ENCODE measurements around the gene KRT3. TPM values are rescaled to one million over a fixed set of nuclear protein-coding genes. Genes with fewer than 3 reads are reported as not detected.

The KRT3 gene
- total RNA-seq, 1 experiment from 2014 or later: not detected

DNA sequence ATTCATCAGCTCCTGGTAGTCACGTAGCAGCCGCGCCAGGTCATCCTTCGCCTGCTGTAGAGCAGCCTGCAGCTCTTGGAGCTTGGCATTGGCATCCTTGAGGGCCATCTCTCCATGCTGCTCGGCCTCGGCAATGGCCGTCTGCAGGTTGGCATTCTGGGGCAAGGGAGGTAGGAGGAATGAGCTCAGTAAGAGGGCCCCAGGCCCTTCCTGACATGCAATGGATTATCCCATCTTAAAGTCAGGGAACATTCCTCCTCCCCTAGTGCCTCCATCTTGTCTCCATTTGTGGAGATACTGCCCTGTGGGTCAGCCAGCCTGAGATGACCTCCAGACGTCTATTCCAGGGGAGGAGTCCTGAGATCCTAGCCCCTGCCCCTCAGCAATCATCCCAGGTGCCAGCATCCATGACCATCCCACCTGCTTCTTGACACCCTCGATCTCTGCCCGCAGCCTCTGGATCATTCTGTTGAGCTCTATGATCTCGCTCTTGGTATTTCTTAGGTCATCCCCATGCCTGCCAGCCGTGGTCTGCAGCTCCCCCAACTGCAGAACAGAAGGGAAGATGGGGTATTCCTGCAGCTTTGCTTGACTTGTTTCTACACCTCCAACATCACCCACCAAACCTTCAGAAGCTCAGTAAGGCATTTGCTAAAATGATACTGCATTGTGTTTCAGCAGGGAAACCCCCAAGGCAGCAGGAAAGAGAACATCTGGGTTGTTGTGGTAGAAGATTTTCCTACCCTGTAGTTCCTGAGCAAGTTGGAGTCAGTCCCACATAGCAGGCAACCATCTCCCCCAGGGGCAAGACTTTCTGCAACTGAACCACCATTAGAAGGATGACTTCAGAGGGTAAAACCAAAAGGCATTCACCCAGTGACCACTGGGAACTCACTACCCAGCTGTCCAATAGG, 4.4 kb downstream of the KRT3 start (continued):
- TF ChIP-seq, protein P1, sequence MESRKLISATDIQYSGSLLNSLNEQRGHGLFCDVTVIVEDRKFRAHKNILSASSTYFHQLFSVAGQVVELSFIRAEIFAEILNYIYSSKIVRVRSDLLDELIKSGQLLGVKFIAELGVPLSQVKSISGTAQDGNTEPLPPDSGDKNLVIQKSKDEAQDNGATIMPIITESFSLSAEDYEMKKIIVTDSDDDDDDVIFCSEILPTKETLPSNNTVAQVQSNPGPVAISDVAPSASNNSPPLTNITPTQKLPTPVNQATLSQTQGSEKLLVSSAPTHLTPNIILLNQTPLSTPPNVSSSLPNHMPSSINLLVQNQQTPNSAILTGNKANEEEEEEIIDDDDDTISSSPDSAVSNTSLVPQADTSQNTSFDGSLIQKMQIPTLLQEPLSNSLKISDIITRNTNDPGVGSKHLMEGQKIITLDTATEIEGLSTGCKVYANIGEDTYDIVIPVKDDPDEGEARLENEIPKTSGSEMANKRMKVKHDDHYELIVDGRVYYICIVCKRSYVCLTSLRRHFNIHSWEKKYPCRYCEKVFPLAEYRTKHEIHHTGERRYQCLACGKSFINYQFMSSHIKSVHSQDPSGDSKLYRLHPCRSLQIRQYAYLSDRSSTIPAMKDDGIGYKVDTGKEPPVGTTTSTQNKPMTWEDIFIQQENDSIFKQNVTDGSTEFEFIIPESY (IDR thresholded peaks at IDR 0.05; ENCODE audit: extremely low read depth, insufficient replicate concordance, low read length): no peak
- no peak for TF ChIP-seq SRF (IDR thresholded peaks at IDR 0.05; ENCODE audit: low read depth)

DNA sequence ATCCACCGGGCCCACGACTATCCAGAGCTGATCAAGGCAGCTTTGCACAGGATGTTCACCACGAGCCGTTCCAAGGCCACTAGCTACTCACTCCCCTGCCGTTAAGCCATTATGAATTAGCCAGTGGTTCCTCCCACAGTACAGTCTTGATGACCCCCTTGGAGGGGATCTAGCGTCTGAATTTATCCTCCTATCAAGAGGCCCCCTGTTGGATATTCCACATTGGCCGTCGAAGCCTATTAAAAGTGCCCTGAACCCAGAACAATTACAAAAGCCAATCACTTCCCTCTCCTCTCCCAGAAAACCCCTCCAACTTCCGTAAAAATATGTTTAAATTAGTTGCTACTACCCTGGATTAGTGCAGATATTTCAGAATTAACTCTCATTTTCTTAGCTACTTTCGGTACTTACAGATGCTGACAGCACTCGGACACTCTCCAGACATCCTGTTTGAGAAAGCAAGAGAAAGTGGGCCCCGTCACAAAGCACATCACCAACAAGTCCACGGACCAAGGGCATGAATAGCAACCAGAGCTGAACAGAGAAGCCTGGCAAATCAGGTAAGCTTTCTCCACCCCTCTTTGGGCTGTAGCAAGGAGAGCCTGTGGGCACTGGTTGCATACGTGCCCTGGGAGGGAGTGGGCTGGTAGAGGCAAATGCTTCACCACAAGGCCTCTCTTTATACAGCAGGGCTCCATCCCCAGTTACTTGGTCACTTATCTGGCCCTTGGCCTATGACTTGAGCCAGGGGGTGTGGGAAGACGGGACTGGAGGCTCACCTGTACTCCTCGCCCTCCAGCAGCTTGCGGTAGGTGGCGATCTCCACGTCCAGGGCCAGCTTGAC, 5.3 kb downstream of the KRT3 start:
- no peak for DNase-seq (ENCODE audit: low read depth, low spot score)
- ChIA-PET POLR2A (no interaction called here), RAD21 (ENCODE audit: low non-redundant PET in 1 of 2, low total read pairs in 2 of 2, uncharacterized antibody in 2 of 2, unreplicated experiment in 2 of 2) (no interaction called here), CTCF (no interaction called here)
- Histone ChIP-seq H3K9me3 (ENCODE audit: control insufficient read depth in 1 of 2, insufficient read depth in 1 of 2, low read depth in 1 of 2, low read length in 2 of 2) (no peaks in the 10 kb centered on the region), H3K27me3 (ENCODE audit: insufficient read depth, low read length) (no peaks in the 10 kb centered on the region), H3K9me2 (ENCODE audit: insufficient read depth) (no peaks in the 10 kb centered on the region), H3K4me1 (ENCODE audit: control insufficient read depth in 1 of 2, insufficient read depth in 2 of 2, low read length in 2 of 2) (peaks cover 0 to 9% of the 10 kb centered on the region in 2 experiments; a peak in 1 of 4 replicates), H3K4me2 (ENCODE audit: low read length) (no peak overlapping the region), H3K36me3 (ENCODE audit: control insufficient read depth in 1 of 2, insufficient read depth in 2 of 2, low read length in 2 of 2) (no peaks in the 10 kb centered on the region), H3K9ac (ENCODE audit: low read length) (no peak overlapping the region), H3K27ac (ENCODE audit: low read depth, low read length) (no peak overlapping the region), H2AFZ (ENCODE audit: low read depth, low read length, poor library complexity, severe bottlenecking) (no peak overlapping the region), H3K79me2 (ENCODE audit: insufficient read depth, low read length) (no peaks in the 10 kb centered on the region), H4K20me1 (ENCODE audit: insufficient read depth) (no peaks in the 10 kb centered on the region), H3K4me3 (replicated peaks in 1 of 2; ENCODE audit: low read depth in 1 of 2, low read length in 2 of 2) (no peak overlapping the region)
- ATAC-seq: no peak
- intact Hi-C loops (cut with micrococcal nuclease): no loop called here
- no TSS peak for BruUV-seq (replicated peaks)
- TF ChIP-seq ZFX (IDR thresholded peaks at IDR 0.05): no peak
- TF ChIP-seq TCF7L2 (IDR thresholded peaks at IDR 0.05; ENCODE audit: borderline replicate concordance, extremely low read depth, insufficient read depth, insufficient read length): no peak
- TF ChIP-seq POLR2AphosphoS5 (IDR thresholded peaks at IDR 0.05; ENCODE audit: low read depth, low read length): no peak
- TF ChIP-seq SIN3A (IDR thresholded peaks at IDR 0.05; ENCODE audit: low read depth): no peak
- TF ChIP-seq, protein P2, sequence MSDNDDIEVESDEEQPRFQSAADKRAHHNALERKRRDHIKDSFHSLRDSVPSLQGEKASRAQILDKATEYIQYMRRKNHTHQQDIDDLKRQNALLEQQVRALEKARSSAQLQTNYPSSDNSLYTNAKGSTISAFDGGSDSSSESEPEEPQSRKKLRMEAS (IDR thresholded peaks at IDR 0.05): no peak
- TF ChIP-seq EGR1 (IDR thresholded peaks at IDR 0.05; ENCODE audit: low read depth): no peak
- TF ChIP-seq, protein P3, sequence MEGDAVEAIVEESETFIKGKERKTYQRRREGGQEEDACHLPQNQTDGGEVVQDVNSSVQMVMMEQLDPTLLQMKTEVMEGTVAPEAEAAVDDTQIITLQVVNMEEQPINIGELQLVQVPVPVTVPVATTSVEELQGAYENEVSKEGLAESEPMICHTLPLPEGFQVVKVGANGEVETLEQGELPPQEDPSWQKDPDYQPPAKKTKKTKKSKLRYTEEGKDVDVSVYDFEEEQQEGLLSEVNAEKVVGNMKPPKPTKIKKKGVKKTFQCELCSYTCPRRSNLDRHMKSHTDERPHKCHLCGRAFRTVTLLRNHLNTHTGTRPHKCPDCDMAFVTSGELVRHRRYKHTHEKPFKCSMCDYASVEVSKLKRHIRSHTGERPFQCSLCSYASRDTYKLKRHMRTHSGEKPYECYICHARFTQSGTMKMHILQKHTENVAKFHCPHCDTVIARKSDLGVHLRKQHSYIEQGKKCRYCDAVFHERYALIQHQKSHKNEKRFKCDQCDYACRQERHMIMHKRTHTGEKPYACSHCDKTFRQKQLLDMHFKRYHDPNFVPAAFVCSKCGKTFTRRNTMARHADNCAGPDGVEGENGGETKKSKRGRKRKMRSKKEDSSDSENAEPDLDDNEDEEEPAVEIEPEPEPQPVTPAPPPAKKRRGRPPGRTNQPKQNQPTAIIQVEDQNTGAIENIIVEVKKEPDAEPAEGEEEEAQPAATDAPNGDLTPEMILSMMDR (IDR thresholded peaks at IDR 0.05 in 2 of 3, conservative IDR thresholded peaks at IDR 0.05 in 1 of 3; ENCODE audit: borderline replicate concordance in 1 of 3, insufficient read depth in 1 of 3, low read depth in 2 of 3, low read length in 2 of 3): no peak
- TF ChIP-seq EZH2 (IDR thresholded peaks at IDR 0.05): no peak
- TF ChIP-seq JUND (IDR thresholded peaks at IDR 0.05): no peak
- TF ChIP-seq ELF1 (IDR thresholded peaks at IDR 0.05; ENCODE audit: borderline replicate concordance, low read depth): no peak
- TF ChIP-seq, protein P4, sequence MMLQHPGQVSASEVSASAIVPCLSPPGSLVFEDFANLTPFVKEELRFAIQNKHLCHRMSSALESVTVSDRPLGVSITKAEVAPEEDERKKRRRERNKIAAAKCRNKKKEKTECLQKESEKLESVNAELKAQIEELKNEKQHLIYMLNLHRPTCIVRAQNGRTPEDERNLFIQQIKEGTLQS (IDR thresholded peaks at IDR 0.05): no peak
- TF ChIP-seq POLR2A (IDR thresholded peaks at IDR 0.05; ENCODE audit: borderline replicate concordance, extremely low read depth, insufficient read depth, insufficient read length): no peak

Data from HCT116 (cell line).